ENCODE results near the gene PRDM9.

DNA sequence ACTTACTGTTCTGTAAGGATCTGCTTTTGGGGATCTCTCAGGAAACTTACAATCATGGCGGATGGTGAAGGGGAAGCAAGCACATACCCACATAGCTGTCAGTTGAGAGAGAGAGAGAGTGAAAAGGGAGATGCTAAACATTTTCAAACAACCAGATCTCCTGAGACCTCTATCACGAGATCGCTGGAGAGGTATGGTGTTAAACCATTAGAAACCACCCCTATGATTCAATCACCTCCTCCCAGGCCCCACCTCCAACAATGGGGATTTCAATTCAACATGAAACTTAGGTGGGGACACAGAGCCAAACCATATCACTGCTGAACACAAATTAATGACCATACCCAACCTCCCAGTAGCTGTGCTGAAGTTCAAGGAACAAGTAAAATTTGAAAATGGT, 48.2 kb upstream of the PRDM9 start:
- TF ChIP-seq, protein P1, sequence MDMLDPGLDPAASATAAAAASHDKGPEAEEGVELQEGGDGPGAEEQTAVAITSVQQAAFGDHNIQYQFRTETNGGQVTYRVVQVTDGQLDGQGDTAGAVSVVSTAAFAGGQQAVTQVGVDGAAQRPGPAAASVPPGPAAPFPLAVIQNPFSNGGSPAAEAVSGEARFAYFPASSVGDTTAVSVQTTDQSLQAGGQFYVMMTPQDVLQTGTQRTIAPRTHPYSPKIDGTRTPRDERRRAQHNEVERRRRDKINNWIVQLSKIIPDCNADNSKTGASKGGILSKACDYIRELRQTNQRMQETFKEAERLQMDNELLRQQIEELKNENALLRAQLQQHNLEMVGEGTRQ (IDR thresholded peaks at IDR 0.05; ENCODE audit: low read length), result no peak
- TF ChIP-seq, protein P2, sequence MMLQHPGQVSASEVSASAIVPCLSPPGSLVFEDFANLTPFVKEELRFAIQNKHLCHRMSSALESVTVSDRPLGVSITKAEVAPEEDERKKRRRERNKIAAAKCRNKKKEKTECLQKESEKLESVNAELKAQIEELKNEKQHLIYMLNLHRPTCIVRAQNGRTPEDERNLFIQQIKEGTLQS (IDR thresholded peaks at IDR 0.05; ENCODE audit: insufficient read depth, low read depth, low read length), result no peak
- TF ChIP-seq JUND (IDR thresholded peaks at IDR 0.05; ENCODE audit: low read length) (no peak), NRF1 (IDR thresholded peaks at IDR 0.05; ENCODE audit: low read depth, low read length) (no peak), ZNF274 (IDR thresholded peaks at IDR 0.05; ENCODE audit: borderline replicate concordance, extremely low read depth, low read length) (no peak), HDAC2 (IDR thresholded peaks at IDR 0.05; ENCODE audit: borderline replicate concordance in 1 of 2, low read depth in 2 of 2, low read length in 2 of 2) (no peak), TBP (IDR thresholded peaks at IDR 0.05; ENCODE audit: low read depth, low read length) (no peak), SP4 (IDR thresholded peaks at IDR 0.05; ENCODE audit: low read length) (no peak), GABPA (IDR thresholded peaks at IDR 0.05; ENCODE audit: borderline replicate concordance, insufficient read depth, low read length) (no peak), CHD2 (IDR thresholded peaks at IDR 0.05; ENCODE audit: low read length) (no peak), MAFK (IDR thresholded peaks at IDR 0.05; ENCODE audit: low read depth, low read length) (no peak), JUN (IDR thresholded peaks at IDR 0.05; ENCODE audit: low read depth, low read length) (no peak)
- TF ChIP-seq, protein P3, sequence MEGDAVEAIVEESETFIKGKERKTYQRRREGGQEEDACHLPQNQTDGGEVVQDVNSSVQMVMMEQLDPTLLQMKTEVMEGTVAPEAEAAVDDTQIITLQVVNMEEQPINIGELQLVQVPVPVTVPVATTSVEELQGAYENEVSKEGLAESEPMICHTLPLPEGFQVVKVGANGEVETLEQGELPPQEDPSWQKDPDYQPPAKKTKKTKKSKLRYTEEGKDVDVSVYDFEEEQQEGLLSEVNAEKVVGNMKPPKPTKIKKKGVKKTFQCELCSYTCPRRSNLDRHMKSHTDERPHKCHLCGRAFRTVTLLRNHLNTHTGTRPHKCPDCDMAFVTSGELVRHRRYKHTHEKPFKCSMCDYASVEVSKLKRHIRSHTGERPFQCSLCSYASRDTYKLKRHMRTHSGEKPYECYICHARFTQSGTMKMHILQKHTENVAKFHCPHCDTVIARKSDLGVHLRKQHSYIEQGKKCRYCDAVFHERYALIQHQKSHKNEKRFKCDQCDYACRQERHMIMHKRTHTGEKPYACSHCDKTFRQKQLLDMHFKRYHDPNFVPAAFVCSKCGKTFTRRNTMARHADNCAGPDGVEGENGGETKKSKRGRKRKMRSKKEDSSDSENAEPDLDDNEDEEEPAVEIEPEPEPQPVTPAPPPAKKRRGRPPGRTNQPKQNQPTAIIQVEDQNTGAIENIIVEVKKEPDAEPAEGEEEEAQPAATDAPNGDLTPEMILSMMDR (IDR thresholded peaks at IDR 0.05; ENCODE audit: control extremely low read depth in 1 of 3, insufficient read depth in 1 of 3, low read depth in 1 of 3, low read length in 3 of 3), result no peak
- TF ChIP-seq, protein P4, sequence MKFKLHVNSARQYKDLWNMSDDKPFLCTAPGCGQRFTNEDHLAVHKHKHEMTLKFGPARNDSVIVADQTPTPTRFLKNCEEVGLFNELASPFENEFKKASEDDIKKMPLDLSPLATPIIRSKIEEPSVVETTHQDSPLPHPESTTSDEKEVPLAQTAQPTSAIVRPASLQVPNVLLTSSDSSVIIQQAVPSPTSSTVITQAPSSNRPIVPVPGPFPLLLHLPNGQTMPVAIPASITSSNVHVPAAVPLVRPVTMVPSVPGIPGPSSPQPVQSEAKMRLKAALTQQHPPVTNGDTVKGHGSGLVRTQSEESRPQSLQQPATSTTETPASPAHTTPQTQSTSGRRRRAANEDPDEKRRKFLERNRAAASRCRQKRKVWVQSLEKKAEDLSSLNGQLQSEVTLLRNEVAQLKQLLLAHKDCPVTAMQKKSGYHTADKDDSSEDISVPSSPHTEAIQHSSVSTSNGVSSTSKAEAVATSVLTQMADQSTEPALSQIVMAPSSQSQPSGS (IDR thresholded peaks at IDR 0.05; ENCODE audit: low read length), result no peak

Measured in H1 (cell line).